Heart left ventricle (tissue), 16 donors: ENCODE data around the gene DTNA. TPM values are rescaled to one million over a fixed set of nuclear protein-coding genes. Genes with fewer than 3 reads are reported as not detected.

ENCODE experiments used
- ATAC-seq, 4 donors: fragments of 200-7000 bp; cut with Tn5 transposase; one replicate each; pipeline ENCODE4 v1.9.1; 2020 to 2022; ENCODE audit warnings: moderate library complexity in 4 of 4, mild to moderate bottlenecking in 3 of 4, moderate number of reproducible peaks in 1 of 4
- DNase-seq, 5 donors: peaks; one replicate each; pipeline ENCODE4 v3.0.0-alpha.2; 2020
- H3K27ac ChIP-seq, 12 donors: fragments of 200-600 bp; sonication (generic) in 4 of 12; one replicate each; pipeline versions ENCODE4 v1.5.0 to v1.8.0; 2016 to 2022; ENCODE audit warnings: mild to moderate bottlenecking in 2 of 12
- H3K27me3 ChIP-seq, 9 donors: fragments of 200-600 bp; sonication (generic) in 2 of 9; one replicate each; pipeline versions ENCODE4 v1.5.1 to v1.8.0; 2016 to 2022; ENCODE audit warnings: mild to moderate bottlenecking in 3 of 9
- H3K36me3 ChIP-seq, 9 donors: fragments of 200-600 bp; sonication (generic) in 2 of 9; one replicate each; pipeline versions ENCODE4 v1.5.0 to v1.8.0; 2018 to 2022; ENCODE audit warnings: mild to moderate bottlenecking in 2 of 9
- H3K4me1 ChIP-seq, 12 donors: fragments of 200-600 bp; sonication (generic) in 4 of 12; one replicate each; pipeline versions ENCODE4 v1.5.0 to v1.8.0; 2016 to 2022; ENCODE audit warnings: mild to moderate bottlenecking in 3 of 12
- H3K4me3 ChIP-seq, 12 donors: fragments of 200-600 bp; sonication (generic) in 4 of 12; one replicate each; pipeline versions ENCODE4 v1.5.0 to v1.8.0; 2017 to 2022; ENCODE audit warnings: mild to moderate bottlenecking in 9 of 12, moderate library complexity in 4 of 12
- H3K9me3 ChIP-seq, 12 donors: fragments of 200-600 bp; sonication (generic) in 4 of 12; one replicate each; pipeline versions ENCODE4 v1.5.0 to v1.8.0; 2016 to 2022; ENCODE audit warnings: mild to moderate bottlenecking in 1 of 12
- POLR2A ChIP-seq, 2 donors: fragments of 450-650 bp; IDR thresholded peaks; one replicate each; pipeline ENCODE4 v1.6.1; 2017; ENCODE audit warnings: antibody characterized with exemption in 2 of 2, mild to moderate bottlenecking in 2 of 2, moderate library complexity in 2 of 2
- WGBS, 4 donors: extraction: QIAGEN DNeasy Blood & Tissue Kit in 2 of 4; methylation state at CpG; one replicate each; pipeline versions ENCODE4 v1.1.5 to v1.1.7; 2013 to 2018; 5-methylcytosine and 5-hydroxymethylcytosine counted together
- intact Hi-C, 10 donors: fragments of 100-400 bp; cut with DNase I; formaldehyde crosslinking; loops; one replicate each; pipeline versions ENCODE4 v1.11.1 to v1.14.2; 2022
- polyA plus RNA-seq, 2 donors: library from polyadenylated mRNA; stranded (reverse); fragments of 200-250 nt; gene quantifications; one replicate each; pipeline ENCODE4 v1.2.3, GENCODE V29; 2013
- total RNA-seq, 9 donors: library from RNA; depleted of rRNA in 2 of 9; stranded (reverse); fragments of >200 nt in 2 of 9; fragmentation: NEBNext Ultra II Directional in 3 of 9; extraction: Animal tissue kit (Norgen Biotek cat#: 25700) in 3 of 9; gene quantifications; one replicate each; pipeline versions ENCODE4 v1.1.0 to v1.2.4, GENCODE V29; 2016 to 2023
- TF ChIP-seq, protein P1 (sequence below), 12 donors: fragments of 200-600 bp; sonication (generic) in 4 of 12; IDR thresholded peaks; one replicate each; pipeline versions ENCODE4 v1.5.0 to v1.8.0; 2018 to 2022; ENCODE audit warnings: antibody characterized with exemption in 12 of 12, mild to moderate bottlenecking in 5 of 12
- donor health status: ischemic (EF 13 %, LVEDD 7.1; RV severe dilation, severe dysfunction).
- donor health status: healthy with polysubstance abuse.
- donor health status: DM: no; HTN: yes; CAD: no.
- donor health status: DM: no; HTN: no; CAD: no.
- donor health status: ischemic (EF 25% LVEDD 6.9; RV normal size, moderate dysfunction).
- donor health status: ischemic (EF 25% LVEDD 5.7; RV mildly dilated, moderate dysfunction).
- donor health status: healthy.
- donor health status: DM: yes; HTN: yes; CAD: no.
- donor health status: ischemic (EF 35%, LVEDD 5.7; RV mildly dilated, moderate dysfunction).
- donor health status: nonischemic (EF 11% LVEDD 7.7; RV severe dilation, severe dysfunction).
- donor health status: DM: yes; HTN: yes; CAD: no.
- donor health status: PGD.
- donor health status: ischemic (EF 29% LVEDD 5.4; RV normal size, mild dysfunction).
- donor health status: nonischemic (EF 23%, LVEDD 6.1; RV moderate dilation, normal function).

Gene DTNA
- total and polyA plus RNA-seq, 11 donors: 92.6 to 220 (median 181) TPM

- Histone ChIP-seq H3K9me3 (no peaks in the 10 kb centered on the region), H3K4me1 (peaks cover 0 to 24% (median 9%) of the 10 kb centered on the region in 12 donors), H3K4me3 (no peak overlapping the region), H3K27me3 (no peaks in the 10 kb centered on the region), H3K27ac (peak overlapping the region in 2 of 12 donors; percentile 28 to 64), H3K36me3 (peaks cover 0 to 2% (median 0%) of the 10 kb centered on the region in 9 donors)
- peak in 2 of 4 donors; percentile 34 to 61 for ATAC-seq
- TF ChIP-seq, protein P1, sequence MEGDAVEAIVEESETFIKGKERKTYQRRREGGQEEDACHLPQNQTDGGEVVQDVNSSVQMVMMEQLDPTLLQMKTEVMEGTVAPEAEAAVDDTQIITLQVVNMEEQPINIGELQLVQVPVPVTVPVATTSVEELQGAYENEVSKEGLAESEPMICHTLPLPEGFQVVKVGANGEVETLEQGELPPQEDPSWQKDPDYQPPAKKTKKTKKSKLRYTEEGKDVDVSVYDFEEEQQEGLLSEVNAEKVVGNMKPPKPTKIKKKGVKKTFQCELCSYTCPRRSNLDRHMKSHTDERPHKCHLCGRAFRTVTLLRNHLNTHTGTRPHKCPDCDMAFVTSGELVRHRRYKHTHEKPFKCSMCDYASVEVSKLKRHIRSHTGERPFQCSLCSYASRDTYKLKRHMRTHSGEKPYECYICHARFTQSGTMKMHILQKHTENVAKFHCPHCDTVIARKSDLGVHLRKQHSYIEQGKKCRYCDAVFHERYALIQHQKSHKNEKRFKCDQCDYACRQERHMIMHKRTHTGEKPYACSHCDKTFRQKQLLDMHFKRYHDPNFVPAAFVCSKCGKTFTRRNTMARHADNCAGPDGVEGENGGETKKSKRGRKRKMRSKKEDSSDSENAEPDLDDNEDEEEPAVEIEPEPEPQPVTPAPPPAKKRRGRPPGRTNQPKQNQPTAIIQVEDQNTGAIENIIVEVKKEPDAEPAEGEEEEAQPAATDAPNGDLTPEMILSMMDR (IDR thresholded peaks at IDR 0.05): no peak
- intact Hi-C loops: loop anchor here in 4 of 10 donors (5.0 to 10.0 kb wide), 6 partner anchors 150 to 672 kb away; no protein-coding TSS in a partner anchor
- no peak for DNase-seq
- WGBS, 4 donors: 55 to 60% (median 58%) methylated on average over 3 of the region's 3 CpGs
These were observed 84.2 kb downstream of the DTNA start for GRCh38 chr18:34794348-34794747.

DNA sequence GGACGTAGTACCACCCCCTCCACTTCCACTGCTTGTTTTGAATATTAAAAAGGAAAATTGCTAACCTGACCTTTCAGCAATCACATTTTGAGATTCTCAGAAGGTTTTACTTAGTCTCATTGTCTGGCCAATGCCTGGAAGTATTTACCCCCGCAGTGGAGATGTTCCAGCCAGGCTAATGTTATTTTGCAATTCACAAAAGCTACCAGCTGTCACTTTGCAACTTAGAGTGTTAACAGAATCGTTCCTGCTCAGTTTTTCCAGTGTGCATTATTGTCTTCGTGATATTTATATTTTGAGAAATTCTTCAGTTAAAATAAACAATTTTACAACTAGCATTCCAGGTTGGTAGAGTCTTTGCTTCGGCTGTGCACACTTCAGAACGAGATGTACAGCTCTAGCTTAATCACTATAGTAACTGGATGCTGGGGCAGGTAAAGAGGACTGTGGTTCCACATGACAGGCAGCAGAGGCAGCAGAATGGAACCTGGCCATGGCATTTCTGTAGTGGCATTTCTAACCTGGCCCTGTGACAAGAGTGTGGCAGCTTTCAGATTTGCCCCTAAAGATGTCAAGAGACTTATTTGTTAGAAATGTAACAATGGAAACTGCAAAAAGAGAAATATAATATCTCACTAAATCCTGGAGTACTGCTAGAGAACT, 85.1 kb downstream of the DTNA start:
- Histone ChIP-seq H3K36me3 (peaks cover 0 to 2% (median 0%) of the 10 kb centered on the region in 9 donors), H3K4me3 (no peak overlapping the region), H3K9me3 (no peaks in the 10 kb centered on the region), H3K27me3 (no peaks in the 10 kb centered on the region), H3K27ac (peak overlapping the region in 4 of 12 donors; percentile 3 to 64 (median 23)), H3K4me1 (peaks cover 0 to 24% (median 9%) of the 10 kb centered on the region in 12 donors)
- peak; percentile 82 to 89 (median 86) for ATAC-seq
- DNase-seq: peak in 4 of 5 donors; percentile 20 to 53 (median 40)
- intact Hi-C loops: loop anchor here in 4 of 10 donors (5.0 to 10.0 kb wide), 6 partner anchors 150 to 670 kb away; no protein-coding TSS in a partner anchor
- TF ChIP-seq, protein P1 (IDR thresholded peaks at IDR 0.05): peak in 2 of 12 donors; percentile 9 to 18
- no peak for TF ChIP-seq POLR2A (IDR thresholded peaks at IDR 0.05)
- 43 to 55% (median 48%) methylated on average over 6 of the region's 6 CpGs for WGBS, 4 donors

GRCh38 chr18:34796035-34796657, 86.0 kb downstream of the DTNA start:
- no peak overlapping the region for H3K4me3 ChIP-seq
- TF ChIP-seq POLR2A (IDR thresholded peaks at IDR 0.05): no peak
- TF ChIP-seq, protein P1 (IDR thresholded peaks at IDR 0.05): no peak
- H3K9me3 ChIP-seq: no peaks in the 10 kb centered on the region
- peaks cover 0 to 2% (median 0%) of the 10 kb centered on the region in 9 donors for H3K36me3 ChIP-seq
- intact Hi-C loops: loop anchor here in 4 of 10 donors (5.0 to 10.0 kb wide), 6 partner anchors 151 to 671 kb away; no protein-coding TSS in a partner anchor
- H3K27ac ChIP-seq: no peak overlapping the region
- no peaks in the 10 kb centered on the region for H3K27me3 ChIP-seq
- DNase-seq (no peak), ATAC-seq (no peak)
- 72 to 77% (median 73%) methylated on average over 7 of the region's 7 CpGs for WGBS, 4 donors
- peaks cover 0 to 24% (median 9%) of the 10 kb centered on the region in 12 donors for H3K4me1 ChIP-seq

- H3K27me3 ChIP-seq: no peaks in the 10 kb centered on the region
- intact Hi-C loops: loop anchor here in 4 of 10 donors (5.0 to 10.0 kb wide), 6 partner anchors 154 to 674 kb away; no protein-coding TSS in a partner anchor
- TF ChIP-seq, protein P1 (IDR thresholded peaks at IDR 0.05): no peak
- no peak for TF ChIP-seq POLR2A (IDR thresholded peaks at IDR 0.05)
- DNase-seq (no peak), ATAC-seq (no peak)
- no peaks in the 10 kb centered on the region for H3K9me3 ChIP-seq
- no peak overlapping the region for H3K27ac ChIP-seq
- peaks cover 0 to 38% (median 10%) of the 10 kb centered on the region in 12 donors for H3K4me1 ChIP-seq
- peaks cover 0 to 2% (median 0%) of the 10 kb centered on the region in 9 donors for H3K36me3 ChIP-seq
- WGBS, 4 donors: 82 to 91% (median 86%) methylated on average over 4 of the region's 4 CpGs
- no peak overlapping the region for H3K4me3 ChIP-seq
These were observed 89.2 kb downstream of the DTNA start for GRCh38 chr18:34799291-34799690.
